ENCODE data around the gene FREM1. TPM values are rescaled to one million over a fixed set of nuclear protein-coding genes. Genes with fewer than 3 reads are reported as not detected.

The FREM1 gene
- polyA plus RNA-seq, 1 experiment = 0.01 TPM

DNA sequence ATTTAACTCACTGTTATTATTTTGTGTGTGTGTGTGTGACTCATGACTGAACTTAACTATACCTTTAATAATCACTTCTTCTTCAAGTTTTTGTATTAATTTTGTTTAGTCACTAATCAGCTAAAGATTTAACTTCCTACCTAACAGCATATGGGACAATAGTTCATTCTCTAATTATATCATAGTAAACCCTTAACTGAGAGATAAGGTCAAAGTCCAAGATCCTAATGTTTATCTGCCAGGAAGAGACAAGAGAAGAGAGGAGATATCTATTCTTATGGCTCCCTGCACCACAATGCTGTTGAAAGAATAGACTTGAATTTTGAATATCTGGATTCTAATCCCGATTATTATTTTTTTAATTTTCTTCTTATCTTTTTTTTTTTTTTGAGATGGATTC, 28.1 kb downstream of the FREM1 start:
- no peak for DNase-seq (ENCODE audit: low read depth)
- H3K4me3 ChIP-seq (ENCODE audit: low read depth, low read length) = no peak overlapping the region
- H3K36me3 ChIP-seq (ENCODE audit: control insufficient read depth, insufficient read depth, low read length) = no peaks in the 10 kb centered on the region
- POLR2A ChIA-PET = no interaction called here
- TF ChIP-seq, protein P1, sequence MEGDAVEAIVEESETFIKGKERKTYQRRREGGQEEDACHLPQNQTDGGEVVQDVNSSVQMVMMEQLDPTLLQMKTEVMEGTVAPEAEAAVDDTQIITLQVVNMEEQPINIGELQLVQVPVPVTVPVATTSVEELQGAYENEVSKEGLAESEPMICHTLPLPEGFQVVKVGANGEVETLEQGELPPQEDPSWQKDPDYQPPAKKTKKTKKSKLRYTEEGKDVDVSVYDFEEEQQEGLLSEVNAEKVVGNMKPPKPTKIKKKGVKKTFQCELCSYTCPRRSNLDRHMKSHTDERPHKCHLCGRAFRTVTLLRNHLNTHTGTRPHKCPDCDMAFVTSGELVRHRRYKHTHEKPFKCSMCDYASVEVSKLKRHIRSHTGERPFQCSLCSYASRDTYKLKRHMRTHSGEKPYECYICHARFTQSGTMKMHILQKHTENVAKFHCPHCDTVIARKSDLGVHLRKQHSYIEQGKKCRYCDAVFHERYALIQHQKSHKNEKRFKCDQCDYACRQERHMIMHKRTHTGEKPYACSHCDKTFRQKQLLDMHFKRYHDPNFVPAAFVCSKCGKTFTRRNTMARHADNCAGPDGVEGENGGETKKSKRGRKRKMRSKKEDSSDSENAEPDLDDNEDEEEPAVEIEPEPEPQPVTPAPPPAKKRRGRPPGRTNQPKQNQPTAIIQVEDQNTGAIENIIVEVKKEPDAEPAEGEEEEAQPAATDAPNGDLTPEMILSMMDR (IDR thresholded peaks at IDR 0.05; ENCODE audit: insufficient read depth, low read depth, low read length) = no peak
- CTCF ChIA-PET = interaction anchor here (0.6 kb wide), 1 partner anchor 15 kb away, joined by 3 read pairs; no protein-coding TSS in a partner anchor
- no peaks in the 10 kb centered on the region for H3K27me3 ChIP-seq (ENCODE audit: control insufficient read depth, insufficient read depth, low read length)

DNA sequence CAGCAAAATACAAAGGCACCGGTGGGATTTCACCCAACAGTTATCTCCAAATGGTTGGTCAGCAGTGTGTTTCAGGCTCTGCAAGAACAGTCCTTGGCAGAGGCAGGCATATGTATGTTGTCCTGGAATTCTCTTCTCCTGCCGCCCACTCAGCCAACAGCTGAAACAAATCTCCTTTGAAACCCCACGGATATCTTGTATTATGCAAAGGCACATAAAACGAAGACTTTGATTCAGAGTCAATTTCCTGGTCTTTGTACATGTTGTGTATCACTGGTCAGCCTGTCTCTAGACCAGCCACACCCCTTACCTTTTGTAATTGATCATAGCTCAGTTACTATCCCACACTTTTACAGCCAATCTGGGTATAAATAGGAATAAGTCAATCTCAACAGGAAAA, 29.2 kb downstream of the FREM1 start:
- no peak overlapping the region for H3K4me3 ChIP-seq (ENCODE audit: low read depth, low read length)
- DNase-seq (ENCODE audit: low read depth) = no peak
- TF ChIP-seq, protein P1 (IDR thresholded peaks at IDR 0.05; ENCODE audit: insufficient read depth, low read depth, low read length) = no peak
- POLR2A ChIA-PET = no interaction called here
- no peaks in the 10 kb centered on the region for H3K27me3 ChIP-seq (ENCODE audit: control insufficient read depth, insufficient read depth, low read length)
- CTCF ChIA-PET = no interaction called here
- no peaks in the 10 kb centered on the region for H3K36me3 ChIP-seq (ENCODE audit: control insufficient read depth, insufficient read depth, low read length)

DNA sequence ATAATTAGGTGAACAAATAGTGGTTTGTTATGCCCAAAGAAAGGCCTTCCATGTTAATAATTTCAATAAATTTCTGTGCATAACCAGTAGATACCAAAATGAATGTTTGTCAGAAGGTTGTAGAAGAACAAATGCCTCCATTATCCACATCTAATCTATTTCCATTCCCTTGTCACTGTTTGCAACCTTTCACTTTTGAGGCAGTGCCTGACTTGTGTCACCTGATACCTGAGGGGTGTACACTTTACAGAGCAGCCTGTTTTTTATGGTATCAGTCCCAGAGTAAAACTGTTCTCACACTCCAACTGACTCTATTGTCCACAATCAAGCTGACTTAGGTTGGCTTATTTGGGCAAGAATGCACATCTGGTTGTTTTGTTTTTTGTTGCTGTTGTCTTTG, 40.1 kb downstream of the FREM1 start:
- no peak overlapping the region for H3K4me3 ChIP-seq (ENCODE audit: low read depth, low read length)
- CTCF ChIA-PET = no interaction called here

DNA sequence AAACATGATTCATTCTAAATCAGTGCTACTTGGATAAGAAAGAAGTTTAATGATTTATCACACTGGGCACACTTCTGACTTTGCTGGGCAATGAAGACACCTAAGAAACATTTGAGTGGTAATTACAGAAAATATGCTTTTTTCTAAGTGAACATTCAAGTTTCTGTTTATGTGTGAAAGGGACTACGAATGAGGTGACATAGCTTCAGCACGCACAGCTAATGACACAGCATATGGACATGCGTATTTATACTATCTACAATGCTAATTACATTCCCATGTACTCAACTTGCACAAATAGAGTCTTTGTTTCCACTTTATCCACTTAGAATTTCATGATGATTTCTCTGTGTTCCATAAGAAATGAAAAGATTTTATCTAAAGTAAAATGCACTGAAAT, 40.6 kb downstream of the FREM1 start:
- H3K27me3 ChIP-seq (ENCODE audit: control insufficient read depth, insufficient read depth, low read length) = no peaks in the 10 kb centered on the region
- CTCF ChIA-PET = no interaction called here
- no peaks in the 10 kb centered on the region for H3K36me3 ChIP-seq (ENCODE audit: control insufficient read depth, insufficient read depth, low read length)
- no peak for DNase-seq (ENCODE audit: low read depth)
- TF ChIP-seq, protein P1 (IDR thresholded peaks at IDR 0.05; ENCODE audit: insufficient read depth, low read depth, low read length) = no peak
- POLR2A ChIA-PET = no interaction called here
- H3K4me3 ChIP-seq (ENCODE audit: low read depth, low read length) = no peak overlapping the region

More for the DNA sequence above, 40.1 kb downstream of the FREM1 start:
- Histone ChIP-seq H3K36me3 (ENCODE audit: control insufficient read depth, insufficient read depth, low read length) (no peaks in the 10 kb centered on the region), H3K27me3 (ENCODE audit: control insufficient read depth, insufficient read depth, low read length) (no peaks in the 10 kb centered on the region)
- TF ChIP-seq, protein P1 (IDR thresholded peaks at IDR 0.05; ENCODE audit: insufficient read depth, low read depth, low read length) = no peak
- no peak for DNase-seq (ENCODE audit: low read depth)
- POLR2A ChIA-PET = no interaction called here

DNA sequence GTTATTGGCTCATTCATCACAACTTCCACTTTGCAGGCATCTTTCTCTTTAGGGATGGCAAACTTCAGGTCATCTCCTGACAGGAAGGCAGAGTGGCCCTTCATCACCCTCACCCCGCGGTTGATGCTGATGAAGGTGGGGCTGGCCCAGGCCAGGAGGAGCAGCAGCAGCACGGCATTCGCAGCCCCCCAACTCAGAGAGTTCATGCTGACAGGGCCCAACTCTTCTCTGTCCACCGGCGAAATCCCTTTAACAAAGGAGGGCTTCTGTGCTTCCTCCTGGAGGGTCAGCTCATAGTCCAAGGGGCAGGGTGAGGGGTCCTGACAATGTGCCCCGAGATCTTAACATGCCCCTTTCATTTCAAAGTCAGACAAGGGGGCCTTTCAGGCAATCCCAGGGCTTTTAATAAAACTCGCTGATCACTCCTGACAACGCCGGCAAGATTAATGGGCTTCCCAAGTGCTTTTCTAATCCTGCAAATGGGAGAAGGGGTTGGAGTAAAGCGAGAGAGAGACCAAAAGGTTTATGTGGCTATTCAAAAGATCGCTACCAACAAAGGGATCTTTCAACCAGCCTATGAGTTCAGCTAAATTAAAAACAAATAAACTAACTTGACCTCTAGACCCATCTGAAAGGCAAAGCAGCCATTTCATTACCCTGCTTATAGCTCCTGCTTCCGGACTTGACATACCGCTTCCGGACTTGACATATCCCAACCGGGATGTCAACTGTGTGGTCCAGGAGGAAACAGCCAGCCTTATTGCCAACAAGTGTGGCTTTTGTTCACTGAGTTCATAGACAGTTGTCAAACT, 41.2 kb downstream of the FREM1 start:
- no peaks in the 10 kb centered on the region for H3K36me3 ChIP-seq (ENCODE audit: control insufficient read depth, insufficient read depth, low read length)
- ChIA-PET POLR2A (no interaction called here), CTCF (no interaction called here)
- TF ChIP-seq, protein P1 (IDR thresholded peaks at IDR 0.05; ENCODE audit: insufficient read depth, low read depth, low read length) = no peak
- no peak for DNase-seq (ENCODE audit: low read depth)
- H3K4me3 ChIP-seq (ENCODE audit: low read depth, low read length) = no peak overlapping the region
- no peaks in the 10 kb centered on the region for H3K27me3 ChIP-seq (ENCODE audit: control insufficient read depth, insufficient read depth, low read length)

Data from BJ (cell line).